HFF-Myc (cell line): ENCODE measurements around the gene PLD4.

ENCODE experiments used
- DNase-seq: peaks from one replicate; pipeline ENCODE4 v3.0.0-alpha.2; 2011; ENCODE audit warnings: low read depth; ENCODE audit errors: extremely low read depth
- H3K4me3 ChIP-seq: replicated peaks from 2 replicates; pipeline ENCODE4 v1.5.1; 2011; ENCODE audit warnings: low read depth, mild to moderate bottlenecking, control low read depth, low read length
- TF ChIP-seq, protein P1 (sequence below): IDR thresholded peaks from 2 replicates; pipeline ENCODE4 v1.5.1; 2012; ENCODE audit warnings: mild to moderate bottlenecking, low read depth, low read length, control low read depth; ENCODE audit errors: missing control alignments

Gene PLD4

DNA sequence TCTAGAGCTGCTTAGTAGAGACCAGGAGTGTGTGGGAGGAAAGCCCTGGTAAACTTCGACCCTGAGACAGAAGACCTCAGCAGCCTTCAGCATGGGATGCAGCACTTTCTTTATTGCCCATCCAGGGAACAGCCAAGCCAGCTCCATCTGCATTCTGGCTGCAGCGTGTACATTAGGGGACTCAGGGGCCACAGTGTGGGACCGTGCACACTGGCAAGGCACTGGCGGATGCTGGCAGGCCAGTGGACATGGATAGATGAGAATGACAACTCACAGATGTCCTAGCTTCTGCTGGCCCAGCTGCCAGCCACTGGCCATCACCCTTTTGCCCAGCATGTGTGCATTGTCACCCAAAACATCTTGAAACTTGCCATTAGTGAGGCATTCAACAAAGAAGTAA, 12.5 kb downstream of the PLD4 start:
- TF ChIP-seq, protein P1, sequence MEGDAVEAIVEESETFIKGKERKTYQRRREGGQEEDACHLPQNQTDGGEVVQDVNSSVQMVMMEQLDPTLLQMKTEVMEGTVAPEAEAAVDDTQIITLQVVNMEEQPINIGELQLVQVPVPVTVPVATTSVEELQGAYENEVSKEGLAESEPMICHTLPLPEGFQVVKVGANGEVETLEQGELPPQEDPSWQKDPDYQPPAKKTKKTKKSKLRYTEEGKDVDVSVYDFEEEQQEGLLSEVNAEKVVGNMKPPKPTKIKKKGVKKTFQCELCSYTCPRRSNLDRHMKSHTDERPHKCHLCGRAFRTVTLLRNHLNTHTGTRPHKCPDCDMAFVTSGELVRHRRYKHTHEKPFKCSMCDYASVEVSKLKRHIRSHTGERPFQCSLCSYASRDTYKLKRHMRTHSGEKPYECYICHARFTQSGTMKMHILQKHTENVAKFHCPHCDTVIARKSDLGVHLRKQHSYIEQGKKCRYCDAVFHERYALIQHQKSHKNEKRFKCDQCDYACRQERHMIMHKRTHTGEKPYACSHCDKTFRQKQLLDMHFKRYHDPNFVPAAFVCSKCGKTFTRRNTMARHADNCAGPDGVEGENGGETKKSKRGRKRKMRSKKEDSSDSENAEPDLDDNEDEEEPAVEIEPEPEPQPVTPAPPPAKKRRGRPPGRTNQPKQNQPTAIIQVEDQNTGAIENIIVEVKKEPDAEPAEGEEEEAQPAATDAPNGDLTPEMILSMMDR = no peak
- no peak overlapping the region for H3K4me3 ChIP-seq
- DNase-seq = no peak

DNA sequence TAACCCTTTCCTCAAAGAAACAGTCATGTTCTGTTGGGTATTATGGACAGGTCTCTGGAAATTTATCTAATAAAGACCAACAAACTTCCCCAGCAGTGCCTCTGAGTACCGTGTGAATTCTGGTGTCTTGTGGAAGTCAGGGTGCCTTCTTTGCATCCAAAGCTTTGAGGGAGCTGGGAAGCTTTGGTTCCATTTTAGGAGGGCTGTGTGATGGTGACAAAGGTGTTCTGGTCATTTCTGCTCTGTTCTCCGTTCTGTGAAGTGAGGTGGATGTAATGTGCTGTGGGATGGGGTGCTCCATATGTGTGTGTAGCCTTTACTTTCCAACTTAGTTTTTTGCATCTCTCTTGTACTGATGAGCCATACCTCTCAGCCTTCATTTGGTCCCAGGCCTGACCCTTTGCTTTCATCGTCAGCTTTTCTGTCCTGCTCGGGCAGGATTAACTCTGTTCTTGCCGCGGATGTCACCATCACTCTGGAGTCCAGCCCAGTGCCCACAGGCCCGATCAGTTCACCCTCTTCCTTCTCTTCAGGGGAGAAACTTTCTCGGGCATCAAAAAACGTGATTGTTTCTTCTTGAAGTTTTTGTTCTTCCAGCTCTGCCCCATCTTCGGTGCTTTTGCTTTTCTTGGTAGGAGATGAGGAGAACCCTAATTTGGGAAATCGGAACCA, 13.2 kb downstream of the PLD4 start:
- no peak overlapping the region for H3K4me3 ChIP-seq
- TF ChIP-seq, protein P1 = no peak
- DNase-seq = no peak

DNA sequence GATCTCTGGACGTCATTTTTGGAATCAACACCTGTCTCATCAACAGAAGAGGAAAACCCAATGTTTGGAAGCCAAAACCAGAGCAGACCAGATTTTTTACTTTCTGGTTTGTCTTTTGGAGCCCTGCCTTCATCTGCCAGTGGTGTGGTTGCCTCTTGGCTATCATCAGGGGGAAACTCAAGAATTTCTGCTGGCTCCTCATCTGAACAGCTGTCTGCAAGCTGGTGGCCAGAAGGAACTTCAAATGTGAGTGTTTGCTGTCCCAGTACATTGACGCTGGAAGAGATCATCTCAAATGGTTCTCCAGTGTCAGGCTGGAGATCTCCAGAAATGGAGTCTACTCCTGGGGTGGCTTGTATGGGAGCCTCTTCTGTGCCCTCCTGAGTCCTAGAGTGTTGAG, 13.8 kb downstream of the PLD4 start:
- H3K4me3 ChIP-seq = no peak overlapping the region
- TF ChIP-seq, protein P1 = no peak
- DNase-seq = no peak

DNA sequence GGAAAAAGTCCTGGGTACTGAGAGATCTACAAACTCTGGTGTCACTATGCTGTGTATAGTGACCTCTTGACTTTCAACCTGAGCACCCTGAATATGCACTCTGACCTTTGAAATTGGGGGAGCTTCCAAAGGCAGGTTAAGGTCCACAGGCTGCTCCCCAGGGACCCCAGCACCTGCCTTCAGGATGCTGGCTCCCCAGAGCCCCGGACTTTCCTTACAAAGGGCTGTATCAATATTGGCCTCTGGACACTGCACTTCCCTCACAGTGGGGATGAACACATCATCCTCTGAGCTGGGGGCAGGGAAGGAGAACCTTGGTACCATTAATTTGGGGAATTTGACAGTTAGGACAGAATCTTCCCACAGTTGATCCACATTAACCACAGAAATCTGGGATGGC, 14.3 kb downstream of the PLD4 start:
- no peak for DNase-seq
- TF ChIP-seq, protein P1 = no peak

DNA sequence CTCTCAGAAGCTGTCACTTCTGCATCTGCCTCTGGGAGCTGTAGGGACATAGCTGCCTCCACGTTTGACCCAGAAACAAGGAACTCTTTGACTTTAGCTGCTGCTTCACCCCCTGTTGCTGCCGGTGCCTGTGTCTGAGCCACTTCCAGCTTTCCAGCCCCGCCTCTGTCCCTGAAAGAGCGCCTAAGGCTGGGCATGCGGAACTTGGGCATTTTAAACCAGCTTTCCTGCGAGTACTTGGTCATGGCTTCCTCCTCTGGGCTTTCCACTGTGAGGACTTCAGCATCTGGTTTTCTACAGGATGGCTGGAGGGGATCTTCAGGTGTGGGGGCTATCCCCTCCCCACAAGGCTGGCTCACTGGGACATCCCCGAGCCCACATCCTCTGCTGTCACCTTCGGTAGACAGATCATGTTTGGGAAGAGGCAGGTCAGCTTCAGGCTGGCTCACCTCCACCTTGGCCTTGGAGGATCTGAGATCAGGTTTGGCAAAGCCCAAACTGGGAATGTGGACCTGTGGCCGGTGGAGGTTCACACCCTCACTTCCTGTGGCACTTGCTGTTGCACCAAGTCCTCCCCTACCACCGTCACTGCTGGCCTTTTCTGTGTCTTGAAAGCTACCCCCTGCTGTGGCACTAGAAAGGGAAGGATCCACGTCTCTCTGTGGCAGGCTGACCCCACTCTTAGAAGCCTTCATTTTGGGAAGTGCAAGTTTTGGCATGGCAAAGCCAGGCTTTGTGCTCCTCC, 15.2 kb downstream of the PLD4 start:
- no peak for DNase-seq
- no peak overlapping the region for H3K4me3 ChIP-seq
- TF ChIP-seq, protein P1 = no peak

More for the DNA sequence above, 14.3 kb downstream of the PLD4 start:
- H3K4me3 ChIP-seq = no peak overlapping the region

DNA sequence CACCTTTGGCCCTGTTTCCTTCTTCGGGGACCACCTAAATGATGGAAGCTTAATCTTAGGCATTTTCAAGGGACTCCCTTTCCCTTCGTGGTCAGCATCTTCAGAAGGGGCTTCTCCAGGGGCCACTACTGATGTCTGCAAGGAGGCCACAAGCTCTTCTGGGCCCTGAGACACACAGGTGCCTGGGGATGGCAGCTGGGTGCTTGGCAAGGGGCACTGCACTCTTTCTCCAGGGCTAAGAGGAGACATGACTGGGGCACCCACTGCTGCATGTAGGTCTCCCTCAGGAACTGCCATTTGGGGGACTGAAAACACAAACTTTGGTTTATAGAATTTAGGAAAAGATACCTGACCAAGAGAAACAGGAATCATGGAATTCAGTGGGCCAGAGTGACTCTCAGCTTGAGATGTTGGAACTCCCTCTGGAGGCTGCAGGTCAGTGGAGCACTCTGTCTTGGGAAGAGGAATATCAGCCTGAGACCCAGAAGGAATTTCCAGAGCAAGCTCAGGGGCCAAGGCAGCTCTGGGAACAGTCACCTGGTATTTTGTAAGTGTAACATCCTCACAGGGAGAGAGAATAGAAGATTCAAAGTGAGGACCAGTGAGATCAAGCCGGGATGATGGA, 16.0 kb downstream of the PLD4 start:
- DNase-seq = no peak
- TF ChIP-seq, protein P1 = peak; percentile 32
- no peak overlapping the region for H3K4me3 ChIP-seq
